ENCODE measurements around the gene LMO4. TPM values are rescaled to one million over a fixed set of nuclear protein-coding genes. Genes with fewer than 3 reads are reported as not detected.

Gene LMO4
- total RNA-seq, result 20.2 and 20.8 TPM in 2 replicates

DNA sequence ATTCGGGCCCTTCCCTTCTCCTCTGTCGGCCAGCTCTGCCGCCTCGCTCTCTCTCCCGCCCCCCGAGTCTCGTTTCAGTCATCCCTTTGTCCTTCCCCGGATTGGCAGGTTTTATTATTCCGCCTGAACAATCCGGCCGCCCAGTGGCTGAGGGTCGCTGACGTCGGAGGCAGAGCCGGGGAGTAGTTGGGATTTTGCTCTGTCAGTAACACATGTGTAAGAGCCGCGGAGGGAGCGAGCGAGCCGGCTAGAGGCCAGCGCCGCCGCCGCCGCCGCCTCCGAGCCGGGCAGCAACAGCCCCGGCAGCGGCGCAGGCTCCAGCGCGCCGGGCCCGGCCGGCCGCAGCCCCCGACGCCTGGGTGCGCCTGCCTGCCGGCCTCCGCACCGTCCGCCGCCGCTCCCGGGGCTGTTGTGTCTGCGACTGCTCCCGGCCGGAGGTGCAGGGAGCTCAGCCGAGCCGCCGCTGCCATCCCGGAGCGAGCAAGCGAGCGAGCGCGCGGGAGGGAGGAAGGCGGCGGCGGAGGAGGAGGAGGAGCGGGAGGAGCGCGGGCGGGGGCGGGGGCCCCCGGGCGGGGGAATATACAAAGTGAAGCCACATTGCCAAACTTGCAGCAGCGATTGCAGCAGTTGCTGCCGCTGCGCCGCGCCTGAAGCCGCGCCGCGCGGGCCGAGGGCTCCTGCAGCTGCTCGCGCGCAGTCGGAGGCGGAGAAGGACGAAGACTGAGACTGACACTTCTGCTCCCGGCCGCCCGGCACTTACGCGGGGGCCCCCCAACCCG, at the start of gene LMO4:
Gene LMO4 (plus strand): TSS at position 609 of the 779 bp plus-strand sequence. CDS start 3,136 bp downstream, outside the sequence.
- DNase-seq, result peak; percentile 98

- no peak for DNase-seq
Measured at GRCh38 chr1:87279536-87279875, 49.2 kb upstream of the LMO4 start.

DNA sequence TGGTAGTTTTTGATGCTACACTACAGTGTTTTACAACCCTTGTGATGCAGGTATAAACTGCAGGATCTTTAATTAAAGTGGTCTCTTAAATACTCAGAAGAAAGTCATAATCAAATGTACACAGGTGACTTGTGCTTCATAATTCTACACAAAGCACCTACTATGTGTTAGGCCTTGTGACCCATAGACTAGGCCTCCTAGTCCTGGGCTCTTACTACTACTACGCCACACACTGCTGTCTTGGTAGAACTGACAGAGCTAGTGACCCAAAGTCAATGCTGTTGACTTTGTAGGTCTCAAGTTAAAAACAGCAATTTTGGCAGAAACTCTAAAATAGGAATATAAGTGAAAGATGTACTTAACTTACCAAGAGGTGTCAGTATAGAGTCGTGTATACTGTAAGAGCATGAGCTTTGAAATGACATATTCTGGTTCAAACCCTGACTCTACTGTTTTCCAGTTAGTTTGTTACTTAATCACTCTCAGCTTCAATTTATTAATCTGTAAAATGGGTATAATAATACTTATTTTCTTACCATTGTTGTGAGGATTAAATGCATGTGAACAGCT, 48.6 kb upstream of the LMO4 start:
- DNase-seq, result no peak

GRCh38 chr1:87284456-87285240, 44.0 kb upstream of the LMO4 start:
- DNase-seq, result no peak

DNA sequence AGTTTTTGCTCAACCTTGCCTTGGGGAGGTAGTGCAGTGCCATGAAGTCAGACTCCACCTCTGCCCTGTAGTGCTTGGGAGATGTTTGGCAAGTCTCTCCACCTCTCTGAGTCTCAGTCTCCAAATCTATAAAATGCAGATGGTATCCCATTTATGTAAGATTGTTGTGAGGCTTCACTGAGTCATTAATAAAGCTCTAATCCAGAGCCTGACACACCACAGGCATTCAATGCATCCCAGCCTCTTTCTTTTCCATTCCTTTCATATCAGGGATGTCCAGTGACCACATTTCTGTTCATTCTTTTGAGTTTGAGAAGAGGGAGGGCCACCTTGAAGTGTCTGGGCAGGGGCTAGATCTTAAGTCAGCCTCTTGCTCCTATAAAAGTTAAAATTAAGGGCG, 37.6 kb upstream of the LMO4 start:
- DNase-seq, result no peak

DNA sequence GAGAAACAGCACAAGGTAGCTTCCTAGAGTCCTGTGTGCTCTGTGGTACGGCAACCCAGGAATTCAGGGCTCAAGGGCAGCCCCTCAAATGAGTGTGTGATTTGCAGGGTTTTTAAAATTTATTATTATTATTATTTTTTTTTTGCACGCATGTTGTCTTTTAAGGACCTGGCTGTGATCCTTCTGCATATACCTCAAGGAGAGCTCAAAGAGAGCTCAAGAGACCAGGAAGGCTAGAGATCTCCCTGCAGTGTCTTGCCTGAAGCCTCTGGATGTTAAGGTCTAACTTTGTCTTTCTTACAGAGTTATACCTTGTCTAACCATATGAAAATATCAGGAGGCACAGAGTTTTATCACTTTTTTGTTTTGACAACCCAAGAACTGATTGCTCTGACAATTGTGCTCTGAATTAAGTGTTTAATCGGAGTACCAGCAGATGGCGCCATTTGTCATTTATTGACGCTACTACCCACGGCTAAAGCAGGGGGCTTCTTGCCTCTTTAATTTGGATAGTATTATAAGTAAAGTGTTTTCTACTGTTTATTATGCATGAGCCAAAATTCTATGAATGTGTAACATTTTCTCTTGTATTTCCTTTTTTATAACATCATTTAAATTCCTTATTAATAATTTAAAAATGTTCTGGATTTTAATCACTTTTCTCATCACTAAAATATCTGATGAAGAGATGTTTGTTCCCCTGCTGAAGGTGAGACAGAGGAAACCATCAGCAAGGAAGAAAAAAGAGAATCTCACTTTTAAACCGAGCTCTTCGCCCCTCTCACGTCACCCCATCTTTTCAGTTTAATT, 35.8 kb upstream of the LMO4 start:
- peak; percentile 83 for DNase-seq

DNA sequence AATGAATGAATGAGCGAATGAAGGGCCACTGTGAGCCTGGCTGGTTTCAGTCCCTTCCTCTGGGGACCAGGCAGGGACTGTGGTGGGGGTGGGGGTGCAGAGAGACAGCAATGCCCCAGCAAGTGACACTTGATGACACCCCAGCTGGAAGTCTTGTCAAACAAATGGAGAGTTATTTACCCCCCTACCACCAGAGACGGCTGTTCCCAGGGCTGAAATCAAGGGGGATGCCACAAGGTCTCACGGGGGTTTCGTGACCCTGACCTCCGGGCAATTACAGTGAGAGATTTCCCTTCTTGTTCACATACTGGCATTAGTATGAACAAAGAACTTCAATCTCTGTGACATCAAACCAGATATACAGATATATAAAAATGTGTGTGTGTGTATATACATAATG, 34.0 kb upstream of the LMO4 start:
- DNase-seq, result no peak

- no peak for DNase-seq
Measured at GRCh38 chr1:87295445-87296110, 33.1 kb upstream of the LMO4 start.

GRCh38 chr1:87296206-87296605, 32.5 kb upstream of the LMO4 start:
- no peak for DNase-seq

DNA sequence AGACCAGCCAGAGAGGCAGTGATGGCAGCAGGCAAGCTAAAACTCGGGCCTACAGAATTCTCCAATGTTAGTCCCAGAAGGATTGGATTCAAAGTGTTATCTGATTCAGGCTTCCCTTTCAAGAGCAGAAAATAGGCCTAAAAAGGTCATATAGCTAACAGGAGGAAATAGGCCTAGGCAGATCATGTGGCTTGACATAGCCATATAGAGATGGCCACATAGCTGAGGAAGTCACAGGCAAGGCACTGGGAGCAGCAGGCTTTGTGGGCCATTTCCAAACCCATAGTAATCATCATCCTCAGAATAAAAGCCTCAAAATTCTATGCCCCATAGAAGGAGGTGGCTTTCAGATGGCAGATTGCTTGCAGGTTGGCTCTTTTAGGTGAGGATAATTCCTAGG, 29.0 kb upstream of the LMO4 start:
- no peak for DNase-seq

GRCh38 chr1:87300628-87301027, 28.1 kb upstream of the LMO4 start:
- no peak for DNase-seq

DNA sequence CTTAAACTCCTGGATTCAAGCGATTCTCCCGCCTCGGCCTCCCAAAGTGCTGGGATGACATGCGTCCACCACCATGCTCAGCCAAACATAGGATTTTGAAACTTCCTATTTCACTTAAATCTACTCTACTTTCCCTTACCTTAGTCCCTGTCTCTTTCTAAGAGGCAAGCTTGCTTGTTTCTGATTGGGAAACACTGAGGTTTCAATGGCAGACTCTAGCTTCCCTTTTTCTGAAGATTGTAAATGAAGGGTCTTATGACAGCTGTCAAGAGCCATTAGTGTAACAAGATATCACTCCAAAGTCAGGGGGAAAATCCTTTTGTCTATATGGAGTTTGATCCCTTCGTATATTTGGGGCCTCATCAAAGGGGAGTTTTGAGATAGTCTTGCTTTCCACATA, 23.5 kb upstream of the LMO4 start:
- no peak for DNase-seq

DNA sequence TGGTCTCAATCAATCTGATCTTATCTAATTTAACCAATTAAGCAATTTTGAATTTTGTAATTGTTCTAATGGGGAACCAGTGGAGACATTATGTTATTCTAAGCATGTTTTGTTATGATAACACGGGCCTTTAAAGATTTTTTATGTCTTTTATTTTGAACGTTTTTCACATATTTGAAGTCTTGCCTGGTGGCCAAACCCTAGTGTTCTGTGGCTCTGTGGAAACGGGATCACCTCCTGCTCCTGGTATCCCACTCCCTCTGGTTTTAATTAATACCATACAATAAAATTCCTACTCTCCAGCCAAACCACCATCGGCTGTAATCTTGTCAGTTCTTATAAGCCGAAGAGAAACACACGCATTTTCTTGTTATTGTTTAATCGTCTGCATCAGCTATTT, 22.9 kb upstream of the LMO4 start:
- DNase-seq, result no peak

GRCh38 chr1:87307306-87307705, 21.4 kb upstream of the LMO4 start:
- no peak for DNase-seq

DNA sequence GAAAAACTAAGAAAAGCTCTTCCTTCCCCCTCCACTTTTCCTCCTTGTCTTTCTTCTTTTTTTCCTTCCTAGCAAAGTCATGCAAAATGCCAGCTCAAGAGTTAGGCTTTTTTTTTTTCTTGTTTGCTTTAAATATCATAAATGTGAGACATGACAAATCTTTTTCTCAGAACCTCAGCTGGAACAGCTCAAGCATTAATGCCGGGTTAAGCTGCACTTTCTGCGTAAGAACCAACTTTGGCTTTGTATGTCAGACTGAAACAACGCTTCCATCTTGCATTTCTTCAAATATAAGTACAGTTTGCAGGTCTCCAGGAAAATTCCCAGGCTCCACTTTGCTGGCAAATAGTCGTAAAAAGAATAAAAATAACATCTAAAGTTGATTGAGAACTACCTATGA, 20.7 kb upstream of the LMO4 start:
- DNase-seq, result no peak

DNA sequence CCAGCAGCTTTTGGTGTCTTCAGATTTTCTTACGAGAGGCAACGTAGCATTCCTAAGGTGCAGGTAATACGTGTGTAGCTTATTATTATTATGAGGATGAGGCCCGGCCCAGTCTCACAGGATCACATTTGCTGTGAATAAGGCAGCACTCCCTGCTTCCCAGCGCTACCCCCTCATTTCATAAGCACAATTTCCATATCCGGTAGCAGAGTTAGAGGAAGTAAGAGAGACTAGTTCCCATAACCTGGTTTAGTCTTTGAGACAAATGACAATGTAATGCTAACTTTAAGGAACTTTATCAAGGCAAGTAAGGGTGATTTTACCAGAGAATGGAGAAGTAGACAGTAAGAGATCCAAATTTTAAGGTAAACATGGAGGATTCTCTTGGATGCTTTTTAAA, 14.6 kb upstream of the LMO4 start:
- no peak for DNase-seq

- no peak for DNase-seq
Measured at GRCh38 chr1:87318056-87318650, 10.5 kb upstream of the LMO4 start.

GRCh38 chr1:87318806-87319205, 9.9 kb upstream of the LMO4 start:
- DNase-seq, result no peak

DNA sequence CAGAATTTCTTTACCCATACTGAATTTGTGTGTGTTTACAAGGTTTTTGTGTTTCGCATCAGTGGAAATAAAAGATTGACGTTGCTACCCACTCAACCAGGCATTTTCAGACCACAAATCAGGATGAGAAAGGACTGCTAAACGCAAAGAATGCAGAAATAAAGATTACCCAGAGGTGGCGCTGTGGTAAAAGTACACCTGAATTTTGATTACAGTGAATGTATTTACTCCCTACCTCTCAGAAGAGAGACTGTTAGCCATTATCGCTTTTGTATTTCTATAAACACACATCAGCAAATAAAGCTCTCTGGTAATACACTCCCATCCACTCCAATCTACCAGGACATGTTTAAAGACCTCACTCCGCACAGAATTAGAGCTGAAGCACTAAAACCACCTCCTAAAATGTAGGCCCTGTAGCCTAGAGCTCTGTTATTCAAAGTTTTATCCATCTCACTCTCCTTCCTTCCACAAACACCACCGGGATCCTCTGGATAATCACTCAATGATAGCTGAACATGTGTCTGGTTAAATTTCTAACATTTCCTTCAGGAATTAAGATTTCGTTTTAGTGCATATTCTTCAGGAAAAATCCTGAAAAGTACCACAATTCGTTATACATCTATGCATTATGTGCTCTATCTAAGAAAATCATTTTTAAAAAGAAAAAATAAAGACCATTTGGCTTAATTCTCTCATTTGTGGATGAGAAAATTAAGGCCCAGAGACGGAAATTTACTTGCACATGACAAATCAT, 2.5 kb upstream of the LMO4 start:
- peak; percentile 75 for DNase-seq

GRCh38 chr1:87327376-87328271, 1.1 kb upstream of the LMO4 start:
- DNase-seq, result peak; percentile 11
